ENCODE measurements around the gene IRAK3.

Gene IRAK3

GRCh38 chr12:66280561-66280960 lies 91.5 kb downstream of the IRAK3 start:
- Mint-ChIP-seq H3K27ac (no peak overlapping the region), H3K27me3 (ENCODE audit: low read depth) (peaks cover 4% of the 10 kb centered on the region), H3K4me1 (no peaks in the 10 kb centered on the region), H3K4me3 (no peak overlapping the region), H3K9me3 (peaks cover 5% of the 10 kb centered on the region), H3K36me3 (ENCODE audit: low read depth) (no peaks in the 10 kb centered on the region)
- TF ChIP-seq, protein P1, sequence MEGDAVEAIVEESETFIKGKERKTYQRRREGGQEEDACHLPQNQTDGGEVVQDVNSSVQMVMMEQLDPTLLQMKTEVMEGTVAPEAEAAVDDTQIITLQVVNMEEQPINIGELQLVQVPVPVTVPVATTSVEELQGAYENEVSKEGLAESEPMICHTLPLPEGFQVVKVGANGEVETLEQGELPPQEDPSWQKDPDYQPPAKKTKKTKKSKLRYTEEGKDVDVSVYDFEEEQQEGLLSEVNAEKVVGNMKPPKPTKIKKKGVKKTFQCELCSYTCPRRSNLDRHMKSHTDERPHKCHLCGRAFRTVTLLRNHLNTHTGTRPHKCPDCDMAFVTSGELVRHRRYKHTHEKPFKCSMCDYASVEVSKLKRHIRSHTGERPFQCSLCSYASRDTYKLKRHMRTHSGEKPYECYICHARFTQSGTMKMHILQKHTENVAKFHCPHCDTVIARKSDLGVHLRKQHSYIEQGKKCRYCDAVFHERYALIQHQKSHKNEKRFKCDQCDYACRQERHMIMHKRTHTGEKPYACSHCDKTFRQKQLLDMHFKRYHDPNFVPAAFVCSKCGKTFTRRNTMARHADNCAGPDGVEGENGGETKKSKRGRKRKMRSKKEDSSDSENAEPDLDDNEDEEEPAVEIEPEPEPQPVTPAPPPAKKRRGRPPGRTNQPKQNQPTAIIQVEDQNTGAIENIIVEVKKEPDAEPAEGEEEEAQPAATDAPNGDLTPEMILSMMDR (IDR thresholded peaks at IDR 0.05; ENCODE audit: unreplicated experiment in 3 of 3): no peak

GRCh38 chr12:66282244-66282643 lies 93.2 kb downstream of the IRAK3 start:
- H3K27me3 Mint-ChIP-seq (ENCODE audit: low read depth): no peaks in the 10 kb centered on the region
- TF ChIP-seq, protein P1 (IDR thresholded peaks at IDR 0.05; ENCODE audit: unreplicated experiment in 3 of 3): no peak
- no peak overlapping the region for H3K4me3 Mint-ChIP-seq

GRCh38 chr12:66287275-66287674 lies 98.3 kb downstream of the IRAK3 start:
- Mint-ChIP-seq H3K9me3 (no peaks in the 10 kb centered on the region), H3K27ac (no peak overlapping the region), H3K27me3 (ENCODE audit: low read depth) (peaks cover 3% of the 10 kb centered on the region), H3K4me1 (no peaks in the 10 kb centered on the region), H3K36me3 (ENCODE audit: low read depth) (no peaks in the 10 kb centered on the region), H3K4me3 (no peak overlapping the region)
- TF ChIP-seq, protein P1 (IDR thresholded peaks at IDR 0.05; ENCODE audit: unreplicated experiment in 3 of 3): no peak

More at GRCh38 chr12:66282244-66282643, 93.2 kb downstream of the IRAK3 start:
- no peak overlapping the region for H3K27ac Mint-ChIP-seq
- H3K36me3 Mint-ChIP-seq (ENCODE audit: low read depth): no peaks in the 10 kb centered on the region
- peaks cover 5% of the 10 kb centered on the region for H3K9me3 Mint-ChIP-seq
- no peaks in the 10 kb centered on the region for H3K4me1 Mint-ChIP-seq

- Mint-ChIP-seq H3K27me3 (ENCODE audit: low read depth) (peaks cover 3% of the 10 kb centered on the region), H3K4me1 (no peaks in the 10 kb centered on the region), H3K27ac (no peak overlapping the region), H3K9me3 (no peaks in the 10 kb centered on the region), H3K36me3 (ENCODE audit: low read depth) (no peaks in the 10 kb centered on the region), H3K4me3 (no peak overlapping the region)
- TF ChIP-seq, protein P1 (IDR thresholded peaks at IDR 0.05; ENCODE audit: unreplicated experiment in 3 of 3): no peak
Measured at GRCh38 chr12:66288121-66288520, 99.1 kb downstream of the IRAK3 start.

DNA sequence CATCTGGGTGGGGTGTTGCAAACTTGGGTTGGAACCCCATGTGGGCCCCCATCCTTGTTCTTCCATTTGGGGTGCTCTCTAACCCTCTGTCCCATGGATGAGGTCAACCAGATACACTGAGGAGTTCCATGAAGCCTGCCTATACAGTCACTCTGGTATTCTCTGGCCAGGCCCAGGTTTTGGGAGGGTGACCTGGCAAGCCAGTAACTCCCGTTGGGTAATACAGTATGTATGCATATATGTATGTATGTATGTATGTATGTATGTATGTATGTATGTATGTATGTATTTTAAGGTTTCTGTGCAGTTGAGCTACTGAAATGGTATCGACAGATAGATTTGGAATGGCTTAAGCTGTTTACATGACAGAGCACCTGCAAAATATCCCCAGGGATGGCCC lies 100.5 kb downstream of the IRAK3 start:
- no peaks in the 10 kb centered on the region for H3K4me1 Mint-ChIP-seq
- H3K27ac Mint-ChIP-seq: no peak overlapping the region
- no peaks in the 10 kb centered on the region for H3K9me3 Mint-ChIP-seq
- H3K27me3 Mint-ChIP-seq (ENCODE audit: low read depth): peaks cover 3% of the 10 kb centered on the region
- no peaks in the 10 kb centered on the region for H3K36me3 Mint-ChIP-seq (ENCODE audit: low read depth)
- TF ChIP-seq, protein P1 (IDR thresholded peaks at IDR 0.05; ENCODE audit: unreplicated experiment in 3 of 3): no peak
- no peak overlapping the region for H3K4me3 Mint-ChIP-seq

DNA sequence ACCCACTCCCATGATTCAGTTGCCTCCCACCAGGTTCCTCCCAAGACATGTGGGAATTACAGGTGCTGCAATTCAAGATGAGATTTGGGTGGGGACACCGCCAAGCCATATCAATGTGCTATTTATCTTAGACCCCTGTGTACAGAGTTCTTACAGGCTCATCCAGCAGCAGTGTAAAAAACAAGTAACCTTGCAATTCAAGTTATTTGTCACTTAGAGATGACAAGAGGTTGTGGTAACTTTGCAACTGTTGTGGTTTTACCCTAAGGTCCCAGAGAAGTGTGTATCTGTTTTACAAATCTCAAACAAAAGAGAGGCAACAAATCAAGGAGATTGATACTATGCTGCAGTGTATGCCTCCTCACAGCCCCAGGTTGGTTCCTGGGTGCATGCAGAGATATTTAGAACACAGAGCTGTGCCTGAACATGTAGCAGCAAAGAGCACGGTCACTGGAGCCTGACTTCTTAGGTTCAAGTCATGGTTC lies 101.7 kb downstream of the IRAK3 start:
- H3K4me1 Mint-ChIP-seq: no peaks in the 10 kb centered on the region
- TF ChIP-seq, protein P1 (IDR thresholded peaks at IDR 0.05; ENCODE audit: unreplicated experiment in 3 of 3): no peak
- H3K27me3 Mint-ChIP-seq (ENCODE audit: low read depth): peaks cover 3% of the 10 kb centered on the region
- H3K27ac Mint-ChIP-seq: no peak overlapping the region
- no peaks in the 10 kb centered on the region for H3K9me3 Mint-ChIP-seq
- no peaks in the 10 kb centered on the region for H3K36me3 Mint-ChIP-seq (ENCODE audit: low read depth)
- no peak overlapping the region for H3K4me3 Mint-ChIP-seq
